Uterus (tissue), 4 donors: ENCODE results near the gene MIB2. TPM values are rescaled to one million over a fixed set of nuclear protein-coding genes. Genes with fewer than 3 reads are reported as not detected.
"Not testable (repeated sequence)": the region's sequence is repeated elsewhere in the genome, so short reads cannot be mapped to it uniquely, and the experiment has no call there.

Experiments
- DNase-seq, 2 donors: peaks; one replicate each; pipeline ENCODE4 v3.0.0-alpha.2; 2019 to 2020
- H3K27ac ChIP-seq, 2 donors: fragments of 200-600 bp; sonication (generic); 1 replicate in 1 of 2; 2 replicates in 1 of 2; pipeline ENCODE4 v1.5.1; 2016 to 2018
- H3K27me3 ChIP-seq, 2 donors: fragments of 200-600 bp; sonication (generic); one replicate each; pipeline ENCODE4 v1.5.1; 2018 to 2019; ENCODE audit warnings: control low read depth in 1 of 2
- H3K36me3 ChIP-seq, 2 donors: fragments of 200-600 bp; sonication (generic); one replicate each; pipeline ENCODE4 v1.5.1; 2019; ENCODE audit warnings: control low read depth in 1 of 2
- H3K4me1 ChIP-seq, 2 donors: fragments of 200-600 bp; sonication (generic); one replicate each; pipeline ENCODE4 v1.5.1; 2018 to 2019; ENCODE audit warnings: control low read depth in 1 of 2
- H3K4me3 ChIP-seq, 2 donors: fragments of 200-600 bp; sonication (generic); 1 replicate in 1 of 2; 2 replicates in 1 of 2; pipeline ENCODE4 v1.5.1; 2018 to 2019; ENCODE audit warnings: mild to moderate bottlenecking in 1 of 2
- H3K9me3 ChIP-seq, 2 donors: fragments of 200-600 bp; sonication (generic); one replicate each; pipeline ENCODE4 v1.5.1; 2019; ENCODE audit warnings: control low read depth in 1 of 2
- CTCF ChIP-seq, 4 experiments: fragments of 200-600 bp in 2 of 4; fragments of 450-650 bp in 2 of 4; sonication (generic) in 2 of 4; IDR thresholded peaks; one replicate each; pipeline ENCODE4 v1.5.1; 2016 to 2019; ENCODE audit warnings: antibody characterized with exemption in 4 of 4, mild to moderate bottlenecking in 2 of 4, moderate library complexity in 1 of 4
- POLR2A ChIP-seq, 2 donors: fragments of 450-650 bp; IDR thresholded peaks; one replicate each; pipeline ENCODE4 v1.6.1; 2016; ENCODE audit warnings: antibody characterized with exemption in 2 of 2, mild to moderate bottlenecking in 1 of 2, moderate library complexity in 1 of 2
- intact Hi-C: fragments of 100-400 bp; cut with DNase I; formaldehyde crosslinking; loops from one replicate; pipeline ENCODE4 v1.15.1; 2023; ENCODE audit warnings: low total_unique reads
- total RNA-seq, 4 donors: library from RNA; depleted of rRNA in 3 of 4; stranded (reverse); fragments of >200 nt in 3 of 4; gene quantifications; one replicate each; pipeline versions ENCODE4 v1.1.0 to v1.2.4, GENCODE V29; 2014 to 2023
- donor health status: DM: yes; HTN: yes; CAD: no.

MIB2 gene
- total RNA-seq, 4 donors from 2014 or later: 43.0 to 78.2 (median 57.6) TPM

GRCh38 chr1:1594602-1595260 lies 20.6 kb upstream of the MIB2 start:
- no peaks in the 10 kb centered on the region for H3K27me3 ChIP-seq
- no peak for TF ChIP-seq POLR2A (IDR thresholded peaks at IDR 0.05)
- no peak overlapping the region for H3K4me3 ChIP-seq
- no peak overlapping the region for H3K27ac ChIP-seq
- DNase-seq: no peak
- H3K36me3 ChIP-seq: no peaks in the 10 kb centered on the region
- H3K9me3 ChIP-seq: no peaks in the 10 kb centered on the region
- intact Hi-C loops: no loop called here
- H3K4me1 ChIP-seq: peaks cover 0 to 4% of the 10 kb centered on the region in 2 donors

GRCh38 chr1:1595341-1595740 lies 20.0 kb upstream of the MIB2 start:
- H3K27me3 ChIP-seq, H3K4me1 ChIP-seq, intact Hi-C loops, H3K27ac ChIP-seq, H3K9me3 ChIP-seq, DNase-seq, H3K36me3 ChIP-seq, H3K4me3 ChIP-seq: not testable (repeated sequence)

GRCh38 chr1:1596493-1597274 lies 18.6 kb upstream of the MIB2 start:
- Histone ChIP-seq H3K27me3 (peaks cover 0 to 5% of the 10 kb centered on the region in 2 donors), H3K27ac (no peak overlapping the region), H3K9me3 (no peaks in the 10 kb centered on the region), H3K4me3 (no peak overlapping the region), H3K36me3 (no peaks in the 10 kb centered on the region), H3K4me1 (peaks cover 0 to 4% of the 10 kb centered on the region in 2 donors)
- TF ChIP-seq POLR2A (IDR thresholded peaks at IDR 0.05) (no peak), CTCF (IDR thresholded peaks at IDR 0.05) (no peak)
- DNase-seq: no peak
- intact Hi-C loops: no loop called here

GRCh38 chr1:1597275-1597930 lies 17.9 kb upstream of the MIB2 start:
- TF ChIP-seq POLR2A (IDR thresholded peaks at IDR 0.05) (no peak), CTCF (IDR thresholded peaks at IDR 0.05) (no peak)
- H3K4me3 ChIP-seq: no peak overlapping the region
- no peaks in the 10 kb centered on the region for H3K36me3 ChIP-seq
- no peak overlapping the region for H3K27ac ChIP-seq
- intact Hi-C loops: no loop called here
- H3K27me3 ChIP-seq: peaks cover 0 to 5% of the 10 kb centered on the region in 2 donors
- no peak for DNase-seq
- peaks cover 0 to 4% of the 10 kb centered on the region in 2 donors for H3K4me1 ChIP-seq
- H3K9me3 ChIP-seq: no peaks in the 10 kb centered on the region

- DNase-seq: no peak
- TF ChIP-seq CTCF (IDR thresholded peaks at IDR 0.05) (no peak), POLR2A (IDR thresholded peaks at IDR 0.05) (no peak)
- intact Hi-C loops: no loop called here
- Histone ChIP-seq H3K27ac (no peak overlapping the region), H3K9me3 (no peaks in the 10 kb centered on the region), H3K27me3 (peaks cover 0 to 5% of the 10 kb centered on the region in 2 donors), H3K36me3 (no peaks in the 10 kb centered on the region), H3K4me1 (peaks cover 0 to 4% of the 10 kb centered on the region in 2 donors), H3K4me3 (no peak overlapping the region)
Measured at GRCh38 chr1:1598051-1598719, 17.1 kb upstream of the MIB2 start.
